Measurements from ENCODE around the gene FBXO31. TPM values are rescaled to one million over a fixed set of nuclear protein-coding genes. Genes with fewer than 3 reads are reported as not detected.

The FBXO31 gene
- polyA plus RNA-seq, 1 donor from 2014 or later, result 20.6 TPM

GRCh38 chr16:87324411-87325275 is 58.9 kb downstream of the FBXO31 start:
- no peaks in the 10 kb centered on the region for H3K9me3 ChIP-seq (ENCODE audit: low read length)
- no peak overlapping the region for H3K4me2 ChIP-seq (ENCODE audit: low read length)
- H3K9ac ChIP-seq (ENCODE audit: low read length), result peak overlapping the region; percentile 23
- no peak overlapping the region for H2AFZ ChIP-seq (ENCODE audit: low read depth, low read length)
- no peaks in the 10 kb centered on the region for H3K79me2 ChIP-seq (replicated peaks; ENCODE audit: insufficient read depth, low read length)
- H4K20me1 ChIP-seq (ENCODE audit: insufficient read depth), result no peaks in the 10 kb centered on the region
- H3K36me3 ChIP-seq (ENCODE audit: insufficient read depth, low read length), result no peaks in the 10 kb centered on the region
- H3K9me2 ChIP-seq (ENCODE audit: insufficient read depth, low read length), result no peaks in the 10 kb centered on the region
- no peaks in the 10 kb centered on the region for H3F3A ChIP-seq (ENCODE audit: insufficient read depth, low read length, poor library complexity, severe bottlenecking)
- TF ChIP-seq RAD21 (conservative IDR thresholded peaks at IDR 0.05), result peak; percentile 67
- TF ChIP-seq REST (IDR thresholded peaks at IDR 0.05; ENCODE audit: borderline replicate concordance), result no peak
- TF ChIP-seq CTCF (IDR thresholded peaks at IDR 0.05; ENCODE audit: poor library complexity, severe bottlenecking), result peak; percentile 85
- TF ChIP-seq SMC3 (conservative IDR thresholded peaks at IDR 0.05; ENCODE audit: poor library complexity), result peak; percentile 76
- no peak for TF ChIP-seq TAF1 (IDR thresholded peaks at IDR 0.05; ENCODE audit: low read depth)
- no peak overlapping the region for H3K4me3 ChIP-seq (ENCODE audit: low read length)
- H3K27me3 ChIP-seq (ENCODE audit: insufficient read depth, low read depth, low read length), result no peaks in the 10 kb centered on the region
- no peak overlapping the region for H3K27ac ChIP-seq (ENCODE audit: low read length)

GRCh38 chr16:87323727-87324410 is 59.7 kb downstream of the FBXO31 start:
- H3K9ac ChIP-seq (ENCODE audit: low read length), result no peak overlapping the region
- H3K27ac ChIP-seq (ENCODE audit: low read length), result no peak overlapping the region

More at GRCh38 chr16:87323727-87324410, 59.7 kb downstream of the FBXO31 start:
- Histone ChIP-seq H3K36me3 (ENCODE audit: insufficient read depth, low read length) (no peaks in the 10 kb centered on the region), H3K9me3 (ENCODE audit: low read length) (no peaks in the 10 kb centered on the region), H3K79me2 (replicated peaks; ENCODE audit: insufficient read depth, low read length) (no peaks in the 10 kb centered on the region), H3K4me2 (ENCODE audit: low read length) (no peak overlapping the region), H3K27me3 (ENCODE audit: insufficient read depth, low read depth, low read length) (no peaks in the 10 kb centered on the region), H3K9me2 (ENCODE audit: insufficient read depth, low read length) (no peaks in the 10 kb centered on the region), H3F3A (ENCODE audit: insufficient read depth, low read length, poor library complexity, severe bottlenecking) (no peaks in the 10 kb centered on the region), H4K20me1 (ENCODE audit: insufficient read depth) (no peaks in the 10 kb centered on the region), H3K4me3 (ENCODE audit: low read length) (no peak overlapping the region), H2AFZ (ENCODE audit: low read depth, low read length) (no peak overlapping the region)
- TF ChIP-seq TAF1 (IDR thresholded peaks at IDR 0.05; ENCODE audit: low read depth) (no peak), POLR2AphosphoS5 (IDR thresholded peaks at IDR 0.05) (no peak), RAD21 (conservative IDR thresholded peaks at IDR 0.05) (no peak), MXI1 (conservative IDR thresholded peaks at IDR 0.05; ENCODE audit: poor library complexity, severe bottlenecking) (no peak), SMC3 (conservative IDR thresholded peaks at IDR 0.05; ENCODE audit: poor library complexity) (no peak), REST (IDR thresholded peaks at IDR 0.05; ENCODE audit: borderline replicate concordance) (no peak), EZH2 (IDR thresholded peaks at IDR 0.05; ENCODE audit: borderline replicate concordance, insufficient read depth, low read length, poor library complexity, severe bottlenecking) (no peak), EP300 (conservative IDR thresholded peaks at IDR 0.05; ENCODE audit: poor library complexity, severe bottlenecking) (no peak), CTCF (IDR thresholded peaks at IDR 0.05; ENCODE audit: poor library complexity, severe bottlenecking) (no peak)
